Neural cell (in vitro differentiated cells): ENCODE results near the gene SOBP. TPM values are rescaled to one million over a fixed set of nuclear protein-coding genes. Genes with fewer than 3 reads are reported as not detected.

ENCODE experiments used
- H2AFZ ChIP-seq: fragments of 200-600, 300-800 bp; sonication (generic), shearing (Covaris generic); 2 replicates; pipeline ENCODE4 v1.6.0; 2014; ENCODE audit warnings: low read depth, mild to moderate bottlenecking, antibody characterized with exemption, low read length, moderate library complexity
- H3F3A ChIP-seq: fragments of 200-600 bp; shearing (Covaris generic); 2 replicates; pipeline ENCODE4 v1.6.1; 2016; ENCODE audit warnings: mild to moderate bottlenecking, moderate library complexity, mixed read lengths, antibody characterized with exemption, low read length; ENCODE audit not compliant: insufficient read depth, poor library complexity, severe bottlenecking
- H3K27ac ChIP-seq: fragments of 200-600, 300-800 bp; sonication (generic), shearing (Covaris generic); 2 replicates; pipeline ENCODE4 v1.5.1; 2014; ENCODE audit warnings: mild to moderate bottlenecking, low read length, moderate library complexity
- H3K27me3 ChIP-seq: fragments of 300-800, 200-600 bp; sonication (generic), shearing (Covaris generic); 2 replicates; pipeline ENCODE4 v1.6.0; 2014; ENCODE audit warnings: mild to moderate bottlenecking, low read depth, low read length, moderate library complexity; ENCODE audit not compliant: insufficient read depth
- H3K36me3 ChIP-seq: fragments of 300-800, 200-600 bp; sonication (generic), shearing (Covaris generic); 2 replicates; pipeline ENCODE4 v1.5.1; 2014; ENCODE audit warnings: mild to moderate bottlenecking, antibody characterized with exemption, low read length, moderate library complexity; ENCODE audit not compliant: insufficient read depth
- H3K4me2 ChIP-seq: fragments of 300-800, 200-600 bp; sonication (generic), shearing (Covaris generic); 2 replicates; pipeline ENCODE4 v1.6.0; 2014; ENCODE audit warnings: mild to moderate bottlenecking, low read length
- H3K4me3 ChIP-seq: fragments of 300-800, 200-600 bp; sonication (generic), shearing (Covaris generic); 2 replicates; pipeline ENCODE4 v1.5.1; 2014; ENCODE audit warnings: mild to moderate bottlenecking, low read length, moderate library complexity
- H3K79me2 ChIP-seq: fragments of 200-600 bp; shearing (Covaris generic); replicated peaks from 2 replicates; pipeline ENCODE4 v1.6.0; 2014; ENCODE audit warnings: mild to moderate bottlenecking, low read length, moderate library complexity; ENCODE audit not compliant: insufficient read depth
- H3K9ac ChIP-seq: fragments of 300-800, 200-600 bp; sonication (generic), shearing (Covaris generic); 2 replicates; pipeline ENCODE4 v1.6.1; 2016; ENCODE audit warnings: mild to moderate bottlenecking, low read length, mixed read lengths
- H3K9me2 ChIP-seq: fragments of 200-600 bp; shearing (Covaris generic); 2 replicates; pipeline ENCODE4 v1.6.1; 2016; ENCODE audit warnings: mild to moderate bottlenecking, low read length, mixed read lengths; ENCODE audit not compliant: insufficient read depth
- H3K9me3 ChIP-seq: fragments of 200-600, 300-800 bp; sonication (generic), shearing (Covaris generic); 2 replicates; pipeline ENCODE4 v1.6.1; 2016; ENCODE audit warnings: mild to moderate bottlenecking, mixed run types, low read length, moderate library complexity, mixed read lengths
- H4K20me1 ChIP-seq: fragments of 200-600 bp; shearing (Covaris generic); 2 replicates; pipeline ENCODE4 v1.6.1; 2016; ENCODE audit warnings: mild to moderate bottlenecking, mixed run types; ENCODE audit not compliant: insufficient read depth
- EP300 ChIP-seq: fragments of 450-650 bp; conservative IDR thresholded peaks from 2 replicates; pipeline ENCODE4 v1.6.1; 2014; ENCODE audit warnings: antibody characterized with exemption, mild to moderate bottlenecking, moderate library complexity; ENCODE audit not compliant: poor library complexity, severe bottlenecking
- EZH2 ChIP-seq: fragments of 200-600, 300-800 bp; shearing (Covaris generic), sonication (generic); IDR thresholded peaks from 2 replicates; pipeline ENCODE4 v1.6.1; 2014; ENCODE audit warnings: antibody characterized with exemption, low read length, borderline replicate concordance, mild to moderate bottlenecking; ENCODE audit not compliant: insufficient read depth, poor library complexity, severe bottlenecking
- MXI1 ChIP-seq: fragments of 450-650 bp; conservative IDR thresholded peaks from 2 replicates; pipeline ENCODE4 v1.6.1; 2014; ENCODE audit warnings: antibody characterized with exemption, mild to moderate bottlenecking; ENCODE audit not compliant: poor library complexity, severe bottlenecking
- POLR2AphosphoS5 ChIP-seq: IDR thresholded peaks from 2 replicates; pipeline ENCODE4 v1.6.1; 2012
- RAD21 ChIP-seq: fragments of 450-650 bp; conservative IDR thresholded peaks from 2 replicates; pipeline ENCODE4 v1.6.1; 2014; ENCODE audit warnings: antibody characterized with exemption, mild to moderate bottlenecking, moderate library complexity
- REST ChIP-seq: IDR thresholded peaks from 2 replicates; pipeline ENCODE4 v1.6.1; 2012; ENCODE audit warnings: borderline replicate concordance
- SMC3 ChIP-seq: fragments of 450-650 bp; conservative IDR thresholded peaks from 2 replicates; pipeline ENCODE4 v1.6.1; 2014; ENCODE audit warnings: antibody characterized with exemption, mild to moderate bottlenecking, moderate library complexity; ENCODE audit not compliant: poor library complexity
- TAF1 ChIP-seq: IDR thresholded peaks from 2 replicates; pipeline ENCODE4 v1.6.1; 2012; ENCODE audit warnings: low read depth
- polyA plus RNA-seq: library from polyadenylated mRNA; depleted of rRNA; stranded (reverse); fragments of >200 nt; gene quantifications from 2 replicates; pipeline ENCODE4 v1.2.3, GENCODE V29; 2014
- TF ChIP-seq, protein P1 (sequence below): fragments of 450-650 bp; IDR thresholded peaks from 2 replicates; pipeline ENCODE4 v1.5.1; 2014; ENCODE audit warnings: antibody characterized with exemption, mild to moderate bottlenecking, moderate library complexity; ENCODE audit not compliant: poor library complexity, severe bottlenecking

The SOBP gene
- polyA plus RNA-seq, 1 donor from 2014 or later, result 16.4 TPM

DNA sequence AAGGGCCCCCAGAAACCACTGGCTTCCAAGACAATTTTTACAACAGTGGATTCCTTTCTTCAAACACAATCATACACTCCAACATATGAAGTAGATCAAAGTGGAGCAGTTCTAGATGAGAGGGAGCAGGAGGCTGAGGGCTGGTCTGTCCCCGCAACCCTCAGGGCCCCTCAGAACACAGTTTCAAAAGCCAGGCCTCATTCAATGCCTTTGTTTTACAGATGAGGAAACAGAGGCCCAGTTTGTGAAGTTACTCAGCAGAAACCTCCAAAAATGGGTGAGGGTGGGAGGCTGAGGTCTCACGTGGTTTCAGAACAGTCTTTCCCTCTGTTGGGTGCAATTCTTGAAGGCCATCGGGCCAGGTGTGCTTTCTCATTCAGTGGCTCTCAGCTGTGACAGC is 199.3 kb downstream of the SOBP start:
- H3K27ac ChIP-seq, result no peak overlapping the region
- no peaks in the 10 kb centered on the region for H3K9me2 ChIP-seq
- H3K4me3 ChIP-seq, result no peak overlapping the region
- H3K9ac ChIP-seq, result no peak overlapping the region
- no peaks in the 10 kb centered on the region for H3K36me3 ChIP-seq
- no peaks in the 10 kb centered on the region for H3K9me3 ChIP-seq
- no peaks in the 10 kb centered on the region for H4K20me1 ChIP-seq
- H3K27me3 ChIP-seq, result no peaks in the 10 kb centered on the region
- no peak for TF ChIP-seq EZH2
- no peak for TF ChIP-seq POLR2AphosphoS5
- TF ChIP-seq, protein P1, sequence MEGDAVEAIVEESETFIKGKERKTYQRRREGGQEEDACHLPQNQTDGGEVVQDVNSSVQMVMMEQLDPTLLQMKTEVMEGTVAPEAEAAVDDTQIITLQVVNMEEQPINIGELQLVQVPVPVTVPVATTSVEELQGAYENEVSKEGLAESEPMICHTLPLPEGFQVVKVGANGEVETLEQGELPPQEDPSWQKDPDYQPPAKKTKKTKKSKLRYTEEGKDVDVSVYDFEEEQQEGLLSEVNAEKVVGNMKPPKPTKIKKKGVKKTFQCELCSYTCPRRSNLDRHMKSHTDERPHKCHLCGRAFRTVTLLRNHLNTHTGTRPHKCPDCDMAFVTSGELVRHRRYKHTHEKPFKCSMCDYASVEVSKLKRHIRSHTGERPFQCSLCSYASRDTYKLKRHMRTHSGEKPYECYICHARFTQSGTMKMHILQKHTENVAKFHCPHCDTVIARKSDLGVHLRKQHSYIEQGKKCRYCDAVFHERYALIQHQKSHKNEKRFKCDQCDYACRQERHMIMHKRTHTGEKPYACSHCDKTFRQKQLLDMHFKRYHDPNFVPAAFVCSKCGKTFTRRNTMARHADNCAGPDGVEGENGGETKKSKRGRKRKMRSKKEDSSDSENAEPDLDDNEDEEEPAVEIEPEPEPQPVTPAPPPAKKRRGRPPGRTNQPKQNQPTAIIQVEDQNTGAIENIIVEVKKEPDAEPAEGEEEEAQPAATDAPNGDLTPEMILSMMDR, result no peak
- no peak for TF ChIP-seq TAF1
- no peak for TF ChIP-seq EP300
- no peak for TF ChIP-seq RAD21
- TF ChIP-seq SMC3, result no peak
- no peak for TF ChIP-seq REST
- TF ChIP-seq MXI1, result no peak
- H3K79me2 ChIP-seq, result no peaks in the 10 kb centered on the region
- no peak overlapping the region for H2AFZ ChIP-seq
- no peak overlapping the region for H3K4me2 ChIP-seq
- no peaks in the 10 kb centered on the region for H3F3A ChIP-seq

- H3K79me2 ChIP-seq, result no peaks in the 10 kb centered on the region
- H3F3A ChIP-seq, result no peaks in the 10 kb centered on the region
- no peak overlapping the region for H3K4me3 ChIP-seq
- peak overlapping the region; percentile 21 for H2AFZ ChIP-seq
- TF ChIP-seq, protein P1, result no peak
- TF ChIP-seq RAD21 (no peak), EZH2 (no peak), TAF1 (no peak)
- H3K9me2 ChIP-seq, result no peaks in the 10 kb centered on the region
- H3K9ac ChIP-seq, result peak overlapping the region; percentile 9
- no peaks in the 10 kb centered on the region for H4K20me1 ChIP-seq
- H3K9me3 ChIP-seq, result no peaks in the 10 kb centered on the region
- no peak overlapping the region for H3K4me2 ChIP-seq
- H3K36me3 ChIP-seq, result no peaks in the 10 kb centered on the region
- H3K27me3 ChIP-seq, result no peaks in the 10 kb centered on the region
- peak overlapping the region; percentile 58 for H3K27ac ChIP-seq
Observed at GRCh38 chr6:107689951-107690642, 200.2 kb downstream of the SOBP start.
